ENCODE measurements around the gene GALNT17.

GRCh38 chr7:71687831-71688599 is 556.1 kb downstream of the GALNT17 start:
- TF ChIP-seq, protein P1, sequence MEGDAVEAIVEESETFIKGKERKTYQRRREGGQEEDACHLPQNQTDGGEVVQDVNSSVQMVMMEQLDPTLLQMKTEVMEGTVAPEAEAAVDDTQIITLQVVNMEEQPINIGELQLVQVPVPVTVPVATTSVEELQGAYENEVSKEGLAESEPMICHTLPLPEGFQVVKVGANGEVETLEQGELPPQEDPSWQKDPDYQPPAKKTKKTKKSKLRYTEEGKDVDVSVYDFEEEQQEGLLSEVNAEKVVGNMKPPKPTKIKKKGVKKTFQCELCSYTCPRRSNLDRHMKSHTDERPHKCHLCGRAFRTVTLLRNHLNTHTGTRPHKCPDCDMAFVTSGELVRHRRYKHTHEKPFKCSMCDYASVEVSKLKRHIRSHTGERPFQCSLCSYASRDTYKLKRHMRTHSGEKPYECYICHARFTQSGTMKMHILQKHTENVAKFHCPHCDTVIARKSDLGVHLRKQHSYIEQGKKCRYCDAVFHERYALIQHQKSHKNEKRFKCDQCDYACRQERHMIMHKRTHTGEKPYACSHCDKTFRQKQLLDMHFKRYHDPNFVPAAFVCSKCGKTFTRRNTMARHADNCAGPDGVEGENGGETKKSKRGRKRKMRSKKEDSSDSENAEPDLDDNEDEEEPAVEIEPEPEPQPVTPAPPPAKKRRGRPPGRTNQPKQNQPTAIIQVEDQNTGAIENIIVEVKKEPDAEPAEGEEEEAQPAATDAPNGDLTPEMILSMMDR (conservative IDR thresholded peaks at IDR 0.05; ENCODE audit: low read depth, low read length), result no peak
- TF ChIP-seq EZH2 (IDR thresholded peaks at IDR 0.05; ENCODE audit: low read length, unreplicated experiment) (no peak), EZH2phosphoT487 (IDR thresholded peaks at IDR 0.05; ENCODE audit: borderline replicate concordance, low read length) (no peak)
